ENCODE data around the gene PLEKHH1.

Gene PLEKHH1

DNA sequence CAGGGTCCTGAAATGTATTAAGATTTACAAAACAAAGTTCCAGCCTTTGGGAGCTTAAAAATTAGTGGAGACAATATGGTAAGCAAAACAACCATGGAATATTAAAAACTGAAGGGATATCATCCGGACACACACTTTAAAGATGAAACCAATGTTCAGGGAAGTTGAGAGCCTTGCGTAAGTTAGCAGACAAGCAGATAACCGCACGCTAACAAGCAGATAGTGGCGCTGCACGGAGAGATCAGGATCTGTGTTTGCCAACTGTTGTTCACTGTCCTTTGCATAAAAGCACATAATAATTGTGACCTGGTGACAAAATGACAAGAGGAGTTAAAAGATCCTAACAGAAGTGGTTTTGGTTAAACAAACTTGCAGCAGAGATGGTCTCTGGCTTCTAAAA lies 30.2 kb upstream of the PLEKHH1 start:
- Histone ChIP-seq H3K4me1 (ENCODE audit: control insufficient read depth, insufficient read depth, low read length) (no peaks in the 10 kb centered on the region), H3K9me3 (ENCODE audit: control insufficient read depth, insufficient read depth, low read depth, low read length) (no peaks in the 10 kb centered on the region), H3K27ac (ENCODE audit: extremely low read depth, low read depth, low read length) (no peak overlapping the region), H3K4me3 (ENCODE audit: low read depth, low read length) (no peak overlapping the region), H3K36me3 (ENCODE audit: control insufficient read depth in 2 of 2, insufficient read depth in 1 of 2, low read length in 2 of 2) (no peaks in the 10 kb centered on the region; a peak in 1 of 3 replicates)
- ChIA-PET CTCF (no interaction called here), POLR2A (no interaction called here)
- TF ChIP-seq KLF10 (tag by site-specific recombination; IDR thresholded peaks at IDR 0.05) (no peak), GLIS1 (tag by site-specific recombination; IDR thresholded peaks at IDR 0.05) (no peak), ZNF600 (tag by site-specific recombination; IDR thresholded peaks at IDR 0.05) (no peak), REST (tag by site-specific recombination; IDR thresholded peaks at IDR 0.05) (no peak), ZNF23 (tag by site-specific recombination; IDR thresholded peaks at IDR 0.05; ENCODE audit: borderline replicate concordance) (no peak), ZNF791 (tag by site-specific recombination; IDR thresholded peaks at IDR 0.05) (no peak)

DNA sequence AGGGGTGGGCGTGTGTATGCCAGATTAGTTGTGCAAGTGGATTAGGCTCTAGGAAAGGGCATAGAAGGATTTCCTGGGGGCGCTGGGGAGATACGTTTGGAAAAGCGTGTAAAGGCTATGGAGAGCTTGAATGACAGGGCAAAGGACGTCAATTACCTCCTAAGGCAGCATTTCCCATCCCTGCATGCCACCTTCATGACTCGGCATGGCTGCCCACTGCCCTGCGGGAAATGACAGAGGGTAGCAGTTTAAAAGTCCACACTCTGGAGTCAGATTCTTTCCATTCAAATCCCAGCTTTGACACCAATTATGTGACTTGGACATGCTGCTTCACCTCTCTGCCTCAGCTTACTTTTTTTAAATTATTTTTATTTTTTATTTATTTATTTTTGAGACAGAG lies 29.8 kb upstream of the PLEKHH1 start:
- ChIA-PET CTCF (interaction anchor here (2.1 kb wide), 1 partner anchor 23 kb away, joined by 8 read pairs; no protein-coding TSS in a partner anchor), POLR2A (no interaction called here)
- no peaks in the 10 kb centered on the region for H3K4me1 ChIP-seq (ENCODE audit: control insufficient read depth, insufficient read depth, low read length)
- H3K27ac ChIP-seq (ENCODE audit: extremely low read depth, low read depth, low read length) = no peak overlapping the region
- H3K4me3 ChIP-seq (ENCODE audit: low read depth, low read length) = no peak overlapping the region
- H3K36me3 ChIP-seq (ENCODE audit: control insufficient read depth in 2 of 2, insufficient read depth in 1 of 2, low read length in 2 of 2) = no peaks in the 10 kb centered on the region; a peak in 1 of 3 replicates
- TF ChIP-seq ZNF585B (tag by site-specific recombination; IDR thresholded peaks at IDR 0.05) (no peak), ZNF660 (tag by site-specific recombination; IDR thresholded peaks at IDR 0.05) (no peak), ZBTB10 (tag by site-specific recombination; IDR thresholded peaks at IDR 0.05) (no peak), ZNF658 (tag by site-specific recombination; IDR thresholded peaks at IDR 0.05) (no peak), WT1 (tag by site-specific recombination; IDR thresholded peaks at IDR 0.05) (no peak), ZNF214 (tag by site-specific recombination; IDR thresholded peaks at IDR 0.05; ENCODE audit: borderline replicate concordance) (no peak), ZNF426 (tag by site-specific recombination; IDR thresholded peaks at IDR 0.05) (no peak), IKZF3 (tag by site-specific recombination; IDR thresholded peaks at IDR 0.05) (no peak), ZNF670 (tag by site-specific recombination; IDR thresholded peaks at IDR 0.05; ENCODE audit: low read depth) (no peak), ZNF169 (tag by site-specific recombination; IDR thresholded peaks at IDR 0.05) (no peak)
- TF ChIP-seq, protein P1, sequence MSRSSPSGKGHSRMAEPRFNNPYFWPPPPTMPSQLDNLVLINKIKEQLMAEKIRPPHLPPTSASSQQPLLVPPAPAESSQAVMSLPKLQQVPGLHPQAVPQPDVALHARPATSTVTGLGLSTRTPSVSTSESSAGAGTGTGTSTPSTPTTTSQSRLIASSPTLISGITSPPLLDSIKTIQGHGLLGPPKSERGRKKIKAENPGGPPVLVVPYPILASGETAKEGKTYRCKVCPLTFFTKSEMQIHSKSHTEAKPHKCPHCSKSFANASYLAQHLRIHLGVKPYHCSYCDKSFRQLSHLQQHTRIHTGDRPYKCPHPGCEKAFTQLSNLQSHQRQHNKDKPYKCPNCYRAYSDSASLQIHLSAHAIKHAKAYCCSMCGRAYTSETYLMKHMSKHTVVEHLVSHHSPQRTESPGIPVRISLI (tag by site-specific recombination; IDR thresholded peaks at IDR 0.05) = no peak
- H3K9me3 ChIP-seq (ENCODE audit: control insufficient read depth, insufficient read depth, low read depth, low read length) = no peaks in the 10 kb centered on the region
